Trophoblast cell (in vitro differentiated cells and primary cell): ENCODE results near the gene PECR.

Source experiments
- DNase-seq, 2 donors: peaks; one replicate each; pipeline ENCODE4 v3.0.0-alpha.2; 2016
- H2AFZ ChIP-seq: 2 replicates; pipeline ENCODE4 v1.6.1; 2013; ENCODE audit warnings: low read length, moderate library complexity, mild to moderate bottlenecking; ENCODE audit not compliant: insufficient read depth, poor library complexity
- H2AK5ac ChIP-seq: 2 replicates; pipeline ENCODE4 v1.6.1; 2013; ENCODE audit warnings: mild to moderate bottlenecking, low read length
- H2BK120ac ChIP-seq: 2 replicates; pipeline ENCODE4 v1.6.1; 2013; ENCODE audit warnings: low read length, mild to moderate bottlenecking, moderate library complexity; ENCODE audit not compliant: insufficient read depth, poor library complexity
- H2BK12ac ChIP-seq: 2 replicates; pipeline ENCODE4 v1.6.1; 2013; ENCODE audit warnings: mild to moderate bottlenecking, low read length, moderate library complexity
- H2BK5ac ChIP-seq: 2 replicates; pipeline ENCODE4 v1.6.1; 2013; ENCODE audit warnings: low read length, low read depth, moderate library complexity, mild to moderate bottlenecking; ENCODE audit not compliant: poor library complexity
- H3K14ac ChIP-seq: 2 replicates; pipeline ENCODE4 v1.6.1; 2013; ENCODE audit warnings: mild to moderate bottlenecking, low read length
- H3K18ac ChIP-seq: 2 replicates; pipeline ENCODE4 v1.6.1; 2013; ENCODE audit warnings: mild to moderate bottlenecking, low read length
- H3K23ac ChIP-seq: 2 replicates; pipeline ENCODE4 v1.6.1; 2013; ENCODE audit warnings: low read length
- H3K27ac ChIP-seq: 2 replicates; pipeline ENCODE4 v1.5.1; 2013; ENCODE audit warnings: low read depth, mild to moderate bottlenecking, inconsistent platforms, low read length, moderate library complexity
- H3K27me3 ChIP-seq: 2 replicates; pipeline ENCODE4 v1.6.1; 2013; ENCODE audit warnings: inconsistent platforms, mild to moderate bottlenecking, low read length, moderate library complexity; ENCODE audit not compliant: insufficient read depth
- H3K36me3 ChIP-seq, 2 experiments: 1 replicate in 1 of 2; 2 replicates in 1 of 2; pipeline ENCODE4 v1.6.1; 2013; ENCODE audit warnings: low read length in 2 of 2, mild to moderate bottlenecking in 2 of 2, moderate library complexity in 1 of 2; ENCODE audit not compliant: insufficient read depth in 2 of 2, control insufficient read depth in 1 of 2
- H3K4ac ChIP-seq: 2 replicates; pipeline ENCODE4 v1.6.1; 2013; ENCODE audit warnings: low read depth, mild to moderate bottlenecking, low read length, moderate library complexity
- H3K4me1 ChIP-seq, 2 experiments: 1 replicate in 1 of 2; 2 replicates in 1 of 2; pipeline ENCODE4 v1.6.1; 2013; ENCODE audit warnings: low read length in 2 of 2, mild to moderate bottlenecking in 2 of 2, moderate library complexity in 1 of 2; ENCODE audit not compliant: insufficient read depth in 2 of 2, control insufficient read depth in 1 of 2
- H3K4me2 ChIP-seq: 2 replicates; pipeline ENCODE4 v1.6.1; 2013; ENCODE audit warnings: inconsistent platforms, mild to moderate bottlenecking, low read length, moderate library complexity
- H3K4me3 ChIP-seq: 2 replicates; pipeline ENCODE4 v1.5.1; 2013; ENCODE audit warnings: mild to moderate bottlenecking, low read depth, low read length, inconsistent platforms
- H3K79me1 ChIP-seq: one replicate; pipeline ENCODE4 v1.6.1; 2013; ENCODE audit warnings: low read length
- H3K79me2 ChIP-seq: 2 replicates; pipeline ENCODE4 v1.6.1; 2013; ENCODE audit warnings: low read length, mild to moderate bottlenecking; ENCODE audit not compliant: control insufficient read depth, insufficient read depth, poor library complexity
- H3K9ac ChIP-seq: 2 replicates; pipeline ENCODE4 v1.6.1; 2013; ENCODE audit warnings: mild to moderate bottlenecking, low read length
- H3K9me3 ChIP-seq: 2 replicates; pipeline ENCODE4 v1.6.1; 2013; ENCODE audit warnings: low read depth, mild to moderate bottlenecking, control low read depth, inconsistent platforms, low read length; ENCODE audit not compliant: insufficient read depth
- H4K12ac ChIP-seq: 2 replicates; pipeline ENCODE4 v1.6.1; 2013; ENCODE audit warnings: low read depth, mild to moderate bottlenecking, low read length, moderate library complexity
- H4K8ac ChIP-seq: 2 replicates; pipeline ENCODE4 v1.6.1; 2013; ENCODE audit warnings: low read depth, mild to moderate bottlenecking, low read length, moderate library complexity
- H4K91ac ChIP-seq: one replicate; pipeline ENCODE4 v1.6.1; 2013; ENCODE audit warnings: low read depth, mild to moderate bottlenecking, low read length, moderate library complexity
- WGBS: extraction: QIAGEN DNeasy Blood & Tissue Kit; methylation state at CpG from one replicate; pipeline ENCODE4 v1.1.7; 2013; ENCODE audit warnings: missing lambda C conversion rate; ENCODE audit not compliant: insufficient read length, insufficient coverage; ENCODE audit errors: extremely low coverage; 5-methylcytosine and 5-hydroxymethylcytosine counted together

The PECR gene

GRCh38 chr2:216104691-216105090 is 23.1 kb upstream of the PECR start:
- WGBS, result no CpG with 5 or more reads among the region's 3 CpGs
- Histone ChIP-seq H2BK12ac (no peak overlapping the region), H3K4me3 (no peak overlapping the region), H3K9ac (no peak overlapping the region), H3K23ac (no peak overlapping the region), H2BK5ac (no peak overlapping the region), H4K12ac (no peak overlapping the region), H3K79me2 (peaks cover 5% of the 10 kb centered on the region), H3K27me3 (no peaks in the 10 kb centered on the region), H3K4me2 (no peak overlapping the region), H3K9me3 (no peaks in the 10 kb centered on the region), H4K8ac (no peak overlapping the region), H2AFZ (no peak overlapping the region), H2BK120ac (no peak overlapping the region), H3K4ac (no peak overlapping the region), H4K91ac (no peak overlapping the region), H3K79me1 (peaks cover 5% of the 10 kb centered on the region), H3K4me1 (peaks cover 2 to 10% of the 10 kb centered on the region in 2 experiments), H3K27ac (no peak overlapping the region), H2AK5ac (no peak overlapping the region), H3K36me3 (no peaks in the 10 kb centered on the region), H3K18ac (no peak overlapping the region), H3K14ac (no peak overlapping the region)
- DNase-seq, result no peak

GRCh38 chr2:216103213-216103612 is 21.6 kb upstream of the PECR start:
- Histone ChIP-seq H3K36me3 (no peaks in the 10 kb centered on the region), H4K91ac (no peak overlapping the region), H3K4me2 (no peak overlapping the region), H3K79me2 (no peaks in the 10 kb centered on the region), H3K27me3 (no peaks in the 10 kb centered on the region), H3K27ac (no peak overlapping the region), H3K14ac (no peak overlapping the region), H2AFZ (no peak overlapping the region), H2BK5ac (no peak overlapping the region), H3K79me1 (peaks cover 2% of the 10 kb centered on the region), H3K18ac (no peak overlapping the region), H2BK120ac (no peak overlapping the region), H3K9me3 (peaks cover 2% of the 10 kb centered on the region), H3K4me3 (no peak overlapping the region), H3K4me1 (peaks cover under 1 to 7% of the 10 kb centered on the region in 2 experiments), H3K23ac (no peak overlapping the region), H3K9ac (no peak overlapping the region), H3K4ac (no peak overlapping the region), H4K12ac (no peak overlapping the region), H2BK12ac (no peak overlapping the region), H2AK5ac (no peak overlapping the region), H4K8ac (no peak overlapping the region)
- no peak for DNase-seq
- no CpG with 5 or more reads among the region's 1 CpG for WGBS

GRCh38 chr2:216101109-216101508 is 19.5 kb upstream of the PECR start:
- Histone ChIP-seq H3K9ac (no peak overlapping the region), H3K9me3 (peaks cover 2% of the 10 kb centered on the region), H2BK120ac (no peak overlapping the region), H2BK5ac (no peak overlapping the region), H4K91ac (no peak overlapping the region), H3K14ac (no peak overlapping the region), H3K4me3 (no peak overlapping the region), H3K79me1 (no peaks in the 10 kb centered on the region), H2AK5ac (no peak overlapping the region), H4K12ac (no peak overlapping the region), H3K36me3 (no peaks in the 10 kb centered on the region), H3K18ac (no peak overlapping the region), H3K4ac (no peak overlapping the region), H3K4me1 (no peaks in the 10 kb centered on the region), H2BK12ac (no peak overlapping the region), H4K8ac (no peak overlapping the region), H2AFZ (no peak overlapping the region), H3K27ac (no peak overlapping the region), H3K79me2 (no peaks in the 10 kb centered on the region), H3K4me2 (no peak overlapping the region), H3K23ac (no peak overlapping the region), H3K27me3 (no peaks in the 10 kb centered on the region)
- WGBS, result no CpG with 5 or more reads among the region's 4 CpGs
- no peak for DNase-seq

DNA sequence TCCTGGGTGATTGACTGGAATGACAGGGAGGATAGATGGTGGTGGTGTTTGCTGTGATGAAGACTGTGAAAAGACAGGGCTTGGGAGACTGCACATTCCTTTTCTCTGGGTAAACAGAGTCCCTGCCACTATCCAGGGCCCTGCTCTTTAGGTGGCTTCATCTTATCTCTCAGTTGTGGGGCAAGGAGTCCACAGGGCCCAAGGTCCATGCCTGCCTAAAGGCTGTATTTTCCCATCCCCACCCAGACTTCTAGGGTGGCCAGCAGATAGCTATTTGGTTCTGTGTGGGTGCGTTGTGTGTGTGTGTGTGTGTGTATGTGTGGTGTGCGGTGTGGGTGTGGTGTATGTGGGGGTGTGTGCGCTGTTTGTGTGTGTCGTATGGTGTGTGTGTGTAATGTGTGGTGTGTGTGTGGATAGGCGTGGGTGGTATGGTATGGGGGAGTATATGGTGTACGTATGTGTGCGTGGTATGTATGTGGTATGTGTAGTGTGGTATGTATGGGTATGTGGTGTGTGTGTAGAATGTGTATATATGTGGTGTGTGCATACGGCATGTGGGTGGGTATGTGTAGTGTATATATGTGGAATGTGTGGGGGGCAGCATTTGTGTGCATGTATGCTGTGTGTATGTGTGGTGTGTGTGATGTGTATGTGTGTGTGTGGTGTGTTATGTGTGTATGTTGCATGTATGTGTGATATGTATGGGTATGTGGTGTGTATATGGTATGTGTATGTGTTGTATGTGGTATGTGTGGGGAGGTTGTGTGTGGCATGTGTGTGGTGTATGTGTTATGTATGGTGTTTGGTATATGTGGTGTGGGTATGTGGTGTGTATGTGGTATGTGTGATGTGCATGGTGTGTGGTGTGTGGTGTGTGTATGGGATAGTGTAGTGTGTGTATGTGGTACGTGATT is 17.1 kb upstream of the PECR start:
- H2BK120ac ChIP-seq, result no peak overlapping the region
- H2AFZ ChIP-seq, result no peak overlapping the region
- H3K27ac ChIP-seq, result no peak overlapping the region
- no peak overlapping the region for H3K4me2 ChIP-seq
- no peaks in the 10 kb centered on the region for H3K4me1 ChIP-seq
- peak overlapping the region; percentile 54 for H3K4me3 ChIP-seq
- H3K14ac ChIP-seq, result no peak overlapping the region
- no peak overlapping the region for H2AK5ac ChIP-seq
- no peak overlapping the region for H4K91ac ChIP-seq
- no peak overlapping the region for H3K18ac ChIP-seq
- H2BK5ac ChIP-seq, result no peak overlapping the region
- peaks cover 2% of the 10 kb centered on the region for H3K9me3 ChIP-seq
- no peaks in the 10 kb centered on the region for H3K36me3 ChIP-seq
- no peak overlapping the region for H4K8ac ChIP-seq
- no peak overlapping the region for H3K9ac ChIP-seq
- H4K12ac ChIP-seq, result no peak overlapping the region
- H2BK12ac ChIP-seq, result no peak overlapping the region
- DNase-seq, result no peak
- H3K23ac ChIP-seq, result peak overlapping the region; percentile 55
- WGBS, result 100% methylated on average over 8 of the region's 9 CpGs
- no peaks in the 10 kb centered on the region for H3K79me1 ChIP-seq
- no peaks in the 10 kb centered on the region for H3K27me3 ChIP-seq
- no peaks in the 10 kb centered on the region for H3K79me2 ChIP-seq
- H3K4ac ChIP-seq, result no peak overlapping the region
